ENCODE measurements around the gene CALML6.

DNA sequence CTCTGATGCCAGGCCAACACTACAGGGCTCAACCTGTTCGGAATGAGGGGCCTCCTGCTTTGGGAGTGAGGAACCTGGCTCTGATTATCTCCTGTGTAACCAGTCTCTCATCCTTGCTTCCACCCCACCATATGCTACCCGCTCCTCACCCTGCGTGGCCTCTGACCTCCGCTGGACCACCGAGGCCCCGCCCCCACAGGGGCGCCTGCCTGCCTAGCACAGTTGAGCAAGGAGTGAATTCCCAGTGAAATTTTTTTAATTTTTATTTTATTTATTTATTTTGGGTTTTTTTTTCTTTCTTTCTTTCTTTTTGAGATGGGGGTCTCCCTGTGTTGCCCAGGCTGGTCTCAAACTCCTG, 22.3 kb upstream of the CALML6 start:
- TF ChIP-seq, protein P1, sequence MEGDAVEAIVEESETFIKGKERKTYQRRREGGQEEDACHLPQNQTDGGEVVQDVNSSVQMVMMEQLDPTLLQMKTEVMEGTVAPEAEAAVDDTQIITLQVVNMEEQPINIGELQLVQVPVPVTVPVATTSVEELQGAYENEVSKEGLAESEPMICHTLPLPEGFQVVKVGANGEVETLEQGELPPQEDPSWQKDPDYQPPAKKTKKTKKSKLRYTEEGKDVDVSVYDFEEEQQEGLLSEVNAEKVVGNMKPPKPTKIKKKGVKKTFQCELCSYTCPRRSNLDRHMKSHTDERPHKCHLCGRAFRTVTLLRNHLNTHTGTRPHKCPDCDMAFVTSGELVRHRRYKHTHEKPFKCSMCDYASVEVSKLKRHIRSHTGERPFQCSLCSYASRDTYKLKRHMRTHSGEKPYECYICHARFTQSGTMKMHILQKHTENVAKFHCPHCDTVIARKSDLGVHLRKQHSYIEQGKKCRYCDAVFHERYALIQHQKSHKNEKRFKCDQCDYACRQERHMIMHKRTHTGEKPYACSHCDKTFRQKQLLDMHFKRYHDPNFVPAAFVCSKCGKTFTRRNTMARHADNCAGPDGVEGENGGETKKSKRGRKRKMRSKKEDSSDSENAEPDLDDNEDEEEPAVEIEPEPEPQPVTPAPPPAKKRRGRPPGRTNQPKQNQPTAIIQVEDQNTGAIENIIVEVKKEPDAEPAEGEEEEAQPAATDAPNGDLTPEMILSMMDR (IDR thresholded peaks at IDR 0.05; ENCODE audit: poor library complexity, severe bottlenecking) = no peak
- TF ChIP-seq, protein P2, sequence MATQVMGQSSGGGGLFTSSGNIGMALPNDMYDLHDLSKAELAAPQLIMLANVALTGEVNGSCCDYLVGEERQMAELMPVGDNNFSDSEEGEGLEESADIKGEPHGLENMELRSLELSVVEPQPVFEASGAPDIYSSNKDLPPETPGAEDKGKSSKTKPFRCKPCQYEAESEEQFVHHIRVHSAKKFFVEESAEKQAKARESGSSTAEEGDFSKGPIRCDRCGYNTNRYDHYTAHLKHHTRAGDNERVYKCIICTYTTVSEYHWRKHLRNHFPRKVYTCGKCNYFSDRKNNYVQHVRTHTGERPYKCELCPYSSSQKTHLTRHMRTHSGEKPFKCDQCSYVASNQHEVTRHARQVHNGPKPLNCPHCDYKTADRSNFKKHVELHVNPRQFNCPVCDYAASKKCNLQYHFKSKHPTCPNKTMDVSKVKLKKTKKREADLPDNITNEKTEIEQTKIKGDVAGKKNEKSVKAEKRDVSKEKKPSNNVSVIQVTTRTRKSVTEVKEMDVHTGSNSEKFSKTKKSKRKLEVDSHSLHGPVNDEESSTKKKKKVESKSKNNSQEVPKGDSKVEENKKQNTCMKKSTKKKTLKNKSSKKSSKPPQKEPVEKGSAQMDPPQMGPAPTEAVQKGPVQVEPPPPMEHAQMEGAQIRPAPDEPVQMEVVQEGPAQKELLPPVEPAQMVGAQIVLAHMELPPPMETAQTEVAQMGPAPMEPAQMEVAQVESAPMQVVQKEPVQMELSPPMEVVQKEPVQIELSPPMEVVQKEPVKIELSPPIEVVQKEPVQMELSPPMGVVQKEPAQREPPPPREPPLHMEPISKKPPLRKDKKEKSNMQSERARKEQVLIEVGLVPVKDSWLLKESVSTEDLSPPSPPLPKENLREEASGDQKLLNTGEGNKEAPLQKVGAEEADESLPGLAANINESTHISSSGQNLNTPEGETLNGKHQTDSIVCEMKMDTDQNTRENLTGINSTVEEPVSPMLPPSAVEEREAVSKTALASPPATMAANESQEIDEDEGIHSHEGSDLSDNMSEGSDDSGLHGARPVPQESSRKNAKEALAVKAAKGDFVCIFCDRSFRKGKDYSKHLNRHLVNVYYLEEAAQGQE (IDR thresholded peaks at IDR 0.05; ENCODE audit: borderline replicate concordance) = no peak
- TF ChIP-seq EP300 (conservative IDR thresholded peaks at IDR 0.05; ENCODE audit: poor library complexity, severe bottlenecking) (no peak), RAD21 (conservative IDR thresholded peaks at IDR 0.05) (no peak)
